PFSK-1 (cell line): ENCODE measurements around the gene KCNQ1.

ENCODE experiments used
- FOXP2 ChIP-seq: optimal IDR thresholded peaks from 2 replicates; pipeline ENCODE3; 2011; ENCODE audit warnings: borderline replicate concordance, control low read depth, inconsistent platforms; ENCODE audit not compliant: insufficient read depth; ENCODE audit errors: extremely low read length, extremely low read depth
- POLR2AphosphoS5 ChIP-seq: IDR thresholded peaks from 2 replicates; pipeline ENCODE4 v1.6.1; 2012; ENCODE audit warnings: low read depth, mild to moderate bottlenecking, control low read depth, low read length, moderate library complexity
- REST ChIP-seq, 2 experiments: IDR thresholded peaks; 2 replicates each; pipeline versions ENCODE4 v1.6.1 to v1.8.0; 2011 to 2012; ENCODE audit warnings: low read depth in 2 of 2, low read length in 2 of 2, control low read depth in 1 of 2, inconsistent platforms in 1 of 2, mild to moderate bottlenecking in 1 of 2, moderate library complexity in 1 of 2; ENCODE audit not compliant: insufficient read depth in 1 of 2
- SIN3A ChIP-seq: IDR thresholded peaks from 2 replicates; pipeline ENCODE4 v1.6.1; 2012; ENCODE audit warnings: mild to moderate bottlenecking, low read length, moderate library complexity, borderline replicate concordance; ENCODE audit not compliant: insufficient read depth
- TAF1 ChIP-seq: IDR thresholded peaks from 2 replicates; pipeline ENCODE4 v1.6.1; 2012; ENCODE audit warnings: low read length, control low read depth, borderline replicate concordance; ENCODE audit not compliant: insufficient read depth

KCNQ1 gene

GRCh38 chr11:2569731-2570210 lies 125.0 kb downstream of the KCNQ1 start:
- TF ChIP-seq FOXP2 (no peak), POLR2AphosphoS5 (no peak), TAF1 (no peak), REST (IDR thresholded peaks at IDR 0.05; ENCODE audit: insufficient read depth in 1 of 2, low read depth in 2 of 2, low read length in 2 of 2) (no peak), SIN3A (no peak)

GRCh38 chr11:2570211-2570811 lies 125.5 kb downstream of the KCNQ1 start:
- TF ChIP-seq POLR2AphosphoS5 (no peak), REST (IDR thresholded peaks at IDR 0.05; ENCODE audit: insufficient read depth in 1 of 2, low read depth in 2 of 2, low read length in 2 of 2) (no peak), FOXP2 (no peak), TAF1 (no peak), SIN3A (no peak)

- TF ChIP-seq SIN3A = no peak
- TF ChIP-seq REST (IDR thresholded peaks at IDR 0.05; ENCODE audit: insufficient read depth in 1 of 2, low read depth in 2 of 2, low read length in 2 of 2) = no peak
- no peak for TF ChIP-seq TAF1
- no peak for TF ChIP-seq POLR2AphosphoS5
- TF ChIP-seq FOXP2 = no peak
Measured at GRCh38 chr11:2570841-2571597, 126.2 kb downstream of the KCNQ1 start.

GRCh38 chr11:2571598-2572281 lies 126.9 kb downstream of the KCNQ1 start:
- TF ChIP-seq SIN3A (no peak), FOXP2 (no peak), TAF1 (no peak), REST (IDR thresholded peaks at IDR 0.05; ENCODE audit: insufficient read depth in 1 of 2, low read depth in 2 of 2, low read length in 2 of 2) (no peak), POLR2AphosphoS5 (no peak)
